Measurements from ENCODE around the gene OR13C8. TPM values are rescaled to one million over a fixed set of nuclear protein-coding genes. Genes with fewer than 3 reads are reported as not detected.
"Not testable (repeated sequence)": the region's sequence is repeated elsewhere in the genome, so short reads cannot be mapped to it uniquely, and the experiment has no call there.

The OR13C8 gene, protein sequence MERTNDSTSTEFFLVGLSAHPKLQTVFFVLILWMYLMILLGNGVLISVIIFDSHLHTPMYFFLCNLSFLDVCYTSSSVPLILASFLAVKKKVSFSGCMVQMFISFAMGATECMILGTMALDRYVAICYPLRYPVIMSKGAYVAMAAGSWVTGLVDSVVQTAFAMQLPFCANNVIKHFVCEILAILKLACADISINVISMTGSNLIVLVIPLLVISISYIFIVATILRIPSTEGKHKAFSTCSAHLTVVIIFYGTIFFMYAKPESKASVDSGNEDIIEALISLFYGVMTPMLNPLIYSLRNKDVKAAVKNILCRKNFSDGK
- not detected in 2 replicates for polyA plus RNA-seq (2013)

DNA sequence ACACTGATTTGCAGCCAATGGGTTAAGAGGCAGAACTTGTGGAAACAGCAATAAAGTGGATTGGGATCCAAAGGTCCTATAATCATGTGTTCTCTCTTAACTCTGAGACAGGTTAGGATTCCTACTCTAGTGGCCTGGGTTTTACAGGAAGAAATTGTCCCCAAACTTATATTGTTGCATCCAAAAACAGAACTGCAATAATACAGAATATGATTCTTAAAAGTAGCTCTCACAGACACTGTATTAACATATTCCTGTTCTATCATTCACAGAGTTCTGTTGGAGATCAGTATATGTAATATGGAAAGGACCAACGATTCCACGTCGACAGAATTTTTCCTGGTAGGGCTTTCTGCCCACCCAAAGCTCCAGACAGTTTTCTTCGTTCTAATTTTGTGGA is at the start of gene OR13C8:
TSS of gene OR13C8 (plus strand) at position 301 of the 400 bp plus-strand sequence. CDS start at position 301, 0 bp downstream.
- Histone ChIP-seq H4K91ac (ENCODE audit: low read depth, low read length) (no peak within 1 kb of the TSS), H3K18ac (ENCODE audit: low read length) (no peak within 1 kb of the TSS), H3K36me3 (ENCODE audit: control insufficient read depth in 1 of 2, insufficient read depth in 2 of 2, low read length in 2 of 2) (no peaks in the 10 kb centered on the region), H4K12ac (ENCODE audit: low read depth, low read length) (no peak within 1 kb of the TSS), H2AFZ (ENCODE audit: insufficient read depth, low read length, poor library complexity) (no peak within 1 kb of the TSS), H3K9ac (ENCODE audit: low read length) (no peak within 1 kb of the TSS), H2BK12ac (ENCODE audit: low read length) (no peak within 1 kb of the TSS), H2AK5ac (ENCODE audit: low read length) (no peak within 1 kb of the TSS), H3K14ac (ENCODE audit: low read length) (no peak within 1 kb of the TSS), H3K4me1 (ENCODE audit: control insufficient read depth in 1 of 2, insufficient read depth in 2 of 2, low read length in 2 of 2) (no peaks in the 10 kb centered on the region), H3K4me2 (ENCODE audit: low read length) (no peak within 1 kb of the TSS), H3K27ac (ENCODE audit: low read depth, low read length) (no peak within 1 kb of the TSS), H2BK120ac (ENCODE audit: insufficient read depth, low read length, poor library complexity) (no peak within 1 kb of the TSS), H3K9me3 (ENCODE audit: insufficient read depth, low read depth, low read length) (no peaks in the 10 kb centered on the region), H2BK5ac (ENCODE audit: low read depth, low read length, poor library complexity) (no peak within 1 kb of the TSS), H3K4me3 (ENCODE audit: low read depth, low read length) (no peak within 1 kb of the TSS), H3K4ac (ENCODE audit: low read depth, low read length) (no peak within 1 kb of the TSS), H3K27me3 (ENCODE audit: insufficient read depth, low read length) (no peaks in the 10 kb centered on the region), H4K8ac (ENCODE audit: low read depth, low read length) (no peak within 1 kb of the TSS), H3K79me2 (ENCODE audit: control insufficient read depth, insufficient read depth, low read length, poor library complexity) (no peaks in the 10 kb centered on the region), H3K23ac (ENCODE audit: low read length) (no peak within 1 kb of the TSS), H3K79me1 (ENCODE audit: low read length) (no peaks in the 10 kb centered on the region)
- DNase-seq, result no peak
- no CpG with 5 or more reads among the region's 4 CpGs for WGBS (ENCODE audit: extremely low coverage, insufficient coverage, insufficient read length)

DNA sequence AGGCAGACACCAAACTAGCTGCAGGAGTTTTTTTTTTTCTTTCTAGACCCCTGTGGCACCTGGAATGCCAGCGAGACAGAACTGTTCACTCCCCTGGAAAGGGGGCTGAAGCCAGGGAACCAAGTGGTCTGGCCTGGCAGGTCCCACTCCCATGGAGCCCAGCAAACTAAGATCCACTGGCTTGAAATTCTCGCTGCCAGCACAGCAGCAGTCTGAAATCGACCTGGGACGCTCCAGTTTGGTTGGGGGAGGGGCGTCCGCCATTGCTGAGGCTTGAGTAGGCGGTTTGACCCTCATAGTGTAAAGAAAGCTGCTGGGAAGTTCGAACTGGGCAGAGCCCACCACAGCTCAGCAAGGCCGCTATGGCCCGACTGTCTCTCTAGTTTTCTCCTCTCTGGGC is 48.7 kb upstream of the OR13C8 start:
- H3K79me2 ChIP-seq (ENCODE audit: control insufficient read depth, insufficient read depth, low read length, poor library complexity); DNase-seq; H2AK5ac ChIP-seq (ENCODE audit: low read length); H4K91ac ChIP-seq (ENCODE audit: low read depth, low read length); H3K4ac ChIP-seq (ENCODE audit: low read depth, low read length); H3K79me1 ChIP-seq (ENCODE audit: low read length); H3K4me1 ChIP-seq (ENCODE audit: control insufficient read depth in 1 of 2, insufficient read depth in 2 of 2, low read length in 2 of 2); H2AFZ ChIP-seq (ENCODE audit: insufficient read depth, low read length, poor library complexity); H3K9me3 ChIP-seq (ENCODE audit: insufficient read depth, low read depth, low read length); H4K8ac ChIP-seq (ENCODE audit: low read depth, low read length); H2BK5ac ChIP-seq (ENCODE audit: low read depth, low read length, poor library complexity); H3K9ac ChIP-seq (ENCODE audit: low read length); H2BK120ac ChIP-seq (ENCODE audit: insufficient read depth, low read length, poor library complexity); H3K27me3 ChIP-seq (ENCODE audit: insufficient read depth, low read length); H3K27ac ChIP-seq (ENCODE audit: low read depth, low read length); H3K14ac ChIP-seq (ENCODE audit: low read length); H3K18ac ChIP-seq (ENCODE audit: low read length); H2BK12ac ChIP-seq (ENCODE audit: low read length); H3K4me2 ChIP-seq (ENCODE audit: low read length); H3K23ac ChIP-seq (ENCODE audit: low read length); H3K36me3 ChIP-seq (ENCODE audit: control insufficient read depth in 1 of 2, insufficient read depth in 2 of 2, low read length in 2 of 2); H3K4me3 ChIP-seq (ENCODE audit: low read depth, low read length); H4K12ac ChIP-seq (ENCODE audit: low read depth, low read length): not testable (repeated sequence)
- no CpG with 5 or more reads among the region's 10 CpGs for WGBS (ENCODE audit: extremely low coverage, insufficient coverage, insufficient read length)

DNA sequence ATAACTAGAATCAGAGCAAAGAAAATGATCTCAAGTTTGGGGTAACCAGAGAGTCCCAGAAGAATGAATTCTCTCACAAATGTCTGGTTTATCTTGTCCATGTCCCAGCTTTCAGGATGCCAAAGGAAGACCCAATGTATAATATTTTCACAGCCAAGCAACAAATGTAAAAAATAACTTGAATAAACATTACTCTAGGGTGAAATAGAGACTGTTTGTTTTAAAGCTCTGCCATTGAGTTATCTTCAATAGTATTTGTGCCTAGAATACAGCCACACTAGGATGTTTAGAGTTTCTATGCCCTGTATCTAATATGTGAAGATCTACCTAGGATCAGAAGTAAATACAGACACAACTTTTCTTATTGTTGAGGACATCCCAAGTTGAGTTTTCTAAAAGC is 41.9 kb upstream of the OR13C8 start, which contains the start of gene OR13C4:
TSS of gene OR13C4 (minus strand) at position 101 of the 400 bp plus-strand sequence. CDS start at position 101, 0 bp downstream.
- Histone ChIP-seq H4K8ac (ENCODE audit: low read depth, low read length) (no peak within 1 kb of the TSS), H4K12ac (ENCODE audit: low read depth, low read length) (no peak within 1 kb of the TSS), H3K36me3 (ENCODE audit: control insufficient read depth in 1 of 2, insufficient read depth in 2 of 2, low read length in 2 of 2) (no peaks in the 10 kb centered on the region), H3K79me2 (ENCODE audit: control insufficient read depth, insufficient read depth, low read length, poor library complexity) (no peaks in the 10 kb centered on the region), H3K4me1 (ENCODE audit: control insufficient read depth in 1 of 2, insufficient read depth in 2 of 2, low read length in 2 of 2) (no peaks in the 10 kb centered on the region), H3K27ac (ENCODE audit: low read depth, low read length) (no peak within 1 kb of the TSS), H2AFZ (ENCODE audit: insufficient read depth, low read length, poor library complexity) (no peak within 1 kb of the TSS), H3K4me3 (ENCODE audit: low read depth, low read length) (no peak within 1 kb of the TSS), H3K23ac (ENCODE audit: low read length) (no peak within 1 kb of the TSS), H2BK120ac (ENCODE audit: insufficient read depth, low read length, poor library complexity) (no peak within 1 kb of the TSS), H4K91ac (ENCODE audit: low read depth, low read length) (no peak within 1 kb of the TSS), H3K4me2 (ENCODE audit: low read length) (no peak within 1 kb of the TSS), H3K79me1 (ENCODE audit: low read length) (no peaks in the 10 kb centered on the region), H3K9me3 (ENCODE audit: insufficient read depth, low read depth, low read length) (no peaks in the 10 kb centered on the region), H3K27me3 (ENCODE audit: insufficient read depth, low read length) (no peaks in the 10 kb centered on the region), H2BK5ac (ENCODE audit: low read depth, low read length, poor library complexity) (no peak within 1 kb of the TSS), H3K18ac (ENCODE audit: low read length) (no peak within 1 kb of the TSS), H3K4ac (ENCODE audit: low read depth, low read length) (no peak within 1 kb of the TSS), H2AK5ac (ENCODE audit: low read length) (no peak within 1 kb of the TSS), H3K9ac (ENCODE audit: low read length) (no peak within 1 kb of the TSS), H3K14ac (ENCODE audit: low read length) (no peak within 1 kb of the TSS), H2BK12ac (ENCODE audit: low read length) (no peak within 1 kb of the TSS)
- DNase-seq, result no peak

DNA sequence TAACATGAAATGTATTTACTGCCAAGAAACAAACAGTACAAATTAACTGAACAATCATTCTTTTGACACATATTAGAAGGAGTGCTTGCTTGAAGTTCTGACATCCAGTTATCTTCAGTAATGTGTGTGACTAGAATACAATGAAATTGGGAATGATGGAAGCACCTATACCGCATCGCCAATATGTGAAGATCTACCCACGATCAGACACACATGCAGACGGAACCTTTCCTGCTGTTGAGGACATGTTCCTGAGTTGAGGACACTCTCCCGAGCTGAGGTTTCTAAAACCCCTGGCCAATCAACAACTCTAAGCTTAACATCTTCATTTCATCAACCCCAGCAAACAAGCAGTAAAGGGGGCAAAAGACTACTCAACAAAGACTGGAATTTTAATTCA is 32.2 kb upstream of the OR13C8 start, which contains the start of gene OR13C3:
TSS of gene OR13C3 (minus strand) at position 101 of the 400 bp plus-strand sequence. CDS start 133 bp downstream, outside the sequence.
- no CpG with 5 or more reads among the region's 5 CpGs for whole genome bisulfite sequencing (ENCODE audit: extremely low coverage, insufficient coverage, insufficient read length)
- H2AFZ ChIP-seq (ENCODE audit: insufficient read depth, low read length, poor library complexity), result no peak within 1 kb of the TSS

More for the DNA sequence above, 32.2 kb upstream of the OR13C8 start, which contains the start of gene OR13C3:
- no peak within 1 kb of the TSS for H2BK120ac ChIP-seq (ENCODE audit: insufficient read depth, low read length, poor library complexity)
- H3K4ac ChIP-seq (ENCODE audit: low read depth, low read length), result no peak within 1 kb of the TSS
- no peaks in the 10 kb centered on the region for H3K4me1 ChIP-seq (ENCODE audit: control insufficient read depth in 1 of 2, insufficient read depth in 2 of 2, low read length in 2 of 2)
- no peak for DNase-seq
- H3K4me3 ChIP-seq (ENCODE audit: low read depth, low read length), result no peak within 1 kb of the TSS
- no peak within 1 kb of the TSS for H3K27ac ChIP-seq (ENCODE audit: low read depth, low read length)
- H2AK5ac ChIP-seq (ENCODE audit: low read length), result no peak within 1 kb of the TSS
- H4K91ac ChIP-seq (ENCODE audit: low read depth, low read length), result no peak within 1 kb of the TSS
- H3K4me2 ChIP-seq (ENCODE audit: low read length), result no peak within 1 kb of the TSS
- H3K79me2 ChIP-seq (ENCODE audit: control insufficient read depth, insufficient read depth, low read length, poor library complexity), result no peaks in the 10 kb centered on the region
- H2BK12ac ChIP-seq (ENCODE audit: low read length), result no peak within 1 kb of the TSS
- H3K9ac ChIP-seq (ENCODE audit: low read length), result no peak within 1 kb of the TSS
- no peak within 1 kb of the TSS for H3K23ac ChIP-seq (ENCODE audit: low read length)
- H3K36me3 ChIP-seq (ENCODE audit: control insufficient read depth in 1 of 2, insufficient read depth in 2 of 2, low read length in 2 of 2), result no peaks in the 10 kb centered on the region
- no peaks in the 10 kb centered on the region for H3K79me1 ChIP-seq (ENCODE audit: low read length)
- no peaks in the 10 kb centered on the region for H3K9me3 ChIP-seq (ENCODE audit: insufficient read depth, low read depth, low read length)
- H2BK5ac ChIP-seq (ENCODE audit: low read depth, low read length, poor library complexity), result no peak within 1 kb of the TSS
- H3K18ac ChIP-seq (ENCODE audit: low read length), result no peak within 1 kb of the TSS
- H4K8ac ChIP-seq (ENCODE audit: low read depth, low read length), result no peak within 1 kb of the TSS
- H3K27me3 ChIP-seq (ENCODE audit: insufficient read depth, low read length), result no peaks in the 10 kb centered on the region
- no peak within 1 kb of the TSS for H4K12ac ChIP-seq (ENCODE audit: low read depth, low read length)
- H3K14ac ChIP-seq (ENCODE audit: low read length), result no peak within 1 kb of the TSS

Measured in trophoblast cell (in vitro differentiated cells and primary cell).